Measurements from ENCODE around the gene IDE. TPM values are rescaled to one million over a fixed set of nuclear protein-coding genes. Genes with fewer than 3 reads are reported as not detected.
A peak's percentile ranks its signal among the peaks of the same experiment; 100 is the strongest.
"Not testable (repeated sequence)": the region's sequence is repeated elsewhere in the genome, so short reads cannot be mapped to it uniquely, and the experiment has no call there.

Gene IDE
- total RNA-seq, 1 donor from 2014 or later, result 50.2 TPM

GRCh38 chr10:92450896-92451295 lies 123.0 kb downstream of the IDE start:
- DNase-seq, result no peak
- no peak overlapping the region for H3K27ac Mint-ChIP-seq
- H3K27me3 Mint-ChIP-seq, result no peaks in the 10 kb centered on the region
- peaks cover 20% of the 10 kb centered on the region for H3K36me3 Mint-ChIP-seq (ENCODE audit: low read depth)
- no peak overlapping the region for H3K4me3 Mint-ChIP-seq
- peaks cover 4% of the 10 kb centered on the region for H3K4me1 Mint-ChIP-seq
- intact Hi-C loops (cut with micrococcal nuclease), result no loop called here
- no peaks in the 10 kb centered on the region for H3K9me3 Mint-ChIP-seq

DNA sequence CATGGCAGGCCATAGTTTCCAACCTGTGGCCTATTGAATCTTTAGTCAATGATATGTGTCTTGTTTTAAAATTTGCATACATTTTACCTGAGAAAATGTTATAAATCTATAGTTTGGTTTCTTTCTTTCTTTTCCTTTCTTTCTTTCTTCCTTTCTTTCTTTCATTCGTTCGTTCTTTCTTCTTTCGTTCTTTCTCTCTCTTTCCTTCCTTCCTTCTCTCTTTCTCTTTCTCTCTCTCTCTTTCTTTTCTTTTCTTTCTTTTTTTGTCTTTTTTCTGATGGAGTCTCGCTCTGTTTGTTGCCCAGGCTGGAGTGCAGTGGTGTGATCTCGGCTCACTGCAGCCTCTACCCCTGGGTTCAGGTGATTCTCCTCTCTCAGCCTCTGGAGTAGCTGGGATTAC lies 133.3 kb downstream of the IDE start:
- Mint-ChIP-seq H3K9me3 (no peaks in the 10 kb centered on the region), H3K27ac (no peak overlapping the region), H3K4me3 (no peak overlapping the region), H3K4me1 (no peaks in the 10 kb centered on the region), H3K36me3 (ENCODE audit: low read depth) (no peaks in the 10 kb centered on the region), H3K27me3 (no peaks in the 10 kb centered on the region)
- intact Hi-C loops (cut with micrococcal nuclease), result no loop called here
- DNase-seq, result no peak

GRCh38 chr10:92438220-92438619 lies 135.7 kb downstream of the IDE start:
- Mint-ChIP-seq H3K36me3 (ENCODE audit: low read depth) (no peaks in the 10 kb centered on the region), H3K4me1 (no peaks in the 10 kb centered on the region), H3K9me3 (no peaks in the 10 kb centered on the region), H3K4me3 (no peak overlapping the region), H3K27ac (no peak overlapping the region), H3K27me3 (no peaks in the 10 kb centered on the region)
- no peak for DNase-seq
- intact Hi-C loops (cut with micrococcal nuclease), result no loop called here

DNA sequence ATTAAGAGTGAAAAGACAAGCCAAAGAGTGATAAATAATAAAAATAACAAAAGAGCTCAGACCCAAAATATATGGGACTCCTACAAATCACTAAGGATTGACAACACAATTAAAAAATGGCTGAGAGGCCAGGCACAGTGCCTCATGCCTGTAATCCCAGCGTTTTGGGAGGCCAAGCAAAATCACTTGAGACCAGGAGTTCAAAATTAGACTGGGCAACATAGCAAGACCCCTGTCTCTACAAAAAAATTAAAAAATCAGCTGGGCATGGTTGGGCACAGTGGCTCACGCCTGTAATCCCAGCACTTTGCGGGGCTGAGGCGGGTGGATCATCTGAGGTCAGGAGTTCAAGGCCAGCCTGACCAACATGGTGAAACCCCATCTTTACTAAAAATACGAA lies 137.3 kb downstream of the IDE start:
- Mint-ChIP-seq H3K27ac (no peak overlapping the region), H3K4me1 (no peaks in the 10 kb centered on the region), H3K27me3 (no peaks in the 10 kb centered on the region), H3K36me3 (ENCODE audit: low read depth) (no peaks in the 10 kb centered on the region), H3K4me3 (no peak overlapping the region), H3K9me3 (no peaks in the 10 kb centered on the region)
- intact Hi-C loops (cut with micrococcal nuclease), result no loop called here
- DNase-seq, result no peak

GRCh38 chr10:92436065-92436464 lies 137.8 kb downstream of the IDE start:
- intact Hi-C loops (cut with micrococcal nuclease); DNase-seq; H3K27ac Mint-ChIP-seq; H3K27me3 Mint-ChIP-seq; H3K4me3 Mint-ChIP-seq; H3K9me3 Mint-ChIP-seq; H3K4me1 Mint-ChIP-seq; H3K36me3 Mint-ChIP-seq (ENCODE audit: low read depth): not testable (repeated sequence)

DNA sequence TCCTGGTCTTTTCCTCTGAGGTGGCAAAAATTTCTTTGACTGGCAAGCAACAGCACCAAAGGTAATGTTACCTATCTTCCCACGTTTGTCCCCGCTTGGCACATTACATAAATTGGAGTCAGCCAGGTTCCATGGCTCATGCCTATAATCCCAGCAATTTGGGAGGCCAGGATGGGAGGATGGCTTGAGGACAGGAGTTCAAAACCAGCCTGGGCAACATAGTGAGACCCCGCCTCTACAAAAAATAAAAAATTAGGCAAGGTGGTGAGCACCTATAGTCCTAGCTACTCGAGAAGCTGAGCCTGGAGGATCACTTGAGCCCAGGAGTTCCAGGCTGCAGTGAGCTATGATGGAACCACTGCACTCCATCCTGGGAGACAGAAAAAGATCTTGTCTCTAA lies 139.5 kb downstream of the IDE start:
- intact Hi-C loops (cut with micrococcal nuclease), result no loop called here
- H3K27ac Mint-ChIP-seq, result no peak overlapping the region
- H3K27me3 Mint-ChIP-seq, result no peaks in the 10 kb centered on the region

GRCh38 chr10:92432596-92432995 lies 141.3 kb downstream of the IDE start:
- Mint-ChIP-seq H3K27me3 (no peaks in the 10 kb centered on the region), H3K27ac (no peak overlapping the region), H3K4me1 (no peaks in the 10 kb centered on the region), H3K4me3 (no peak overlapping the region), H3K36me3 (ENCODE audit: low read depth) (no peaks in the 10 kb centered on the region), H3K9me3 (no peaks in the 10 kb centered on the region)
- intact Hi-C loops (cut with micrococcal nuclease), result no loop called here
- DNase-seq, result no peak

More for the DNA sequence above, 139.5 kb downstream of the IDE start:
- no peak for DNase-seq
- no peaks in the 10 kb centered on the region for H3K4me1 Mint-ChIP-seq
- no peak overlapping the region for H3K4me3 Mint-ChIP-seq
- H3K9me3 Mint-ChIP-seq, result no peaks in the 10 kb centered on the region
- H3K36me3 Mint-ChIP-seq (ENCODE audit: low read depth), result no peaks in the 10 kb centered on the region

GRCh38 chr10:92430103-92430502 lies 143.8 kb downstream of the IDE start:
- Mint-ChIP-seq H3K4me3 (no peak overlapping the region), H3K27ac (no peak overlapping the region), H3K36me3 (ENCODE audit: low read depth) (no peaks in the 10 kb centered on the region), H3K9me3 (no peaks in the 10 kb centered on the region), H3K27me3 (no peaks in the 10 kb centered on the region), H3K4me1 (no peaks in the 10 kb centered on the region)
- intact Hi-C loops (cut with micrococcal nuclease), result no loop called here
- DNase-seq, result no peak

DNA sequence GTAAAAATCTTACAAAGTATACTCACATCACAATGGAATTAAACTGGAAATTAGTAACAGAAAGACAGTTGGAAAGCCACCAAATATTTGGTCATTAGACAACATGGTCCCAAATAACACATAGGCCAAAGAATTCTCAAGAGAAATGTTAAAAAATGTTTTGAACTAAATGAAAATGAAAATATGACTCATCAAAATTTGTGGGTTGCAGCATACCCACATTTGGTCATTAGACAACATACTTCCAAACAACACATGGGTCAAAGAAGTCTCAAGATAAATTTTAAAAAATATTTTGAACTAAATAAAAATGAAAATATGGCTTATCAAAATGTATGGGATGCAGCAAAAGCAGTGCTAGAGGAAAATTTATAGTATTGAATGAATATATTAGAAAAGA lies 152.3 kb downstream of the IDE start:
- intact Hi-C loops (cut with micrococcal nuclease), result no loop called here
- H3K4me1 Mint-ChIP-seq, result peaks cover 4% of the 10 kb centered on the region
- no peaks in the 10 kb centered on the region for H3K36me3 Mint-ChIP-seq (ENCODE audit: low read depth)
- H3K27ac Mint-ChIP-seq, result no peak overlapping the region
- no peak for DNase-seq
- peaks cover 32% of the 10 kb centered on the region for H3K27me3 Mint-ChIP-seq
- no peak overlapping the region for H3K4me3 Mint-ChIP-seq
- no peaks in the 10 kb centered on the region for H3K9me3 Mint-ChIP-seq

DNA sequence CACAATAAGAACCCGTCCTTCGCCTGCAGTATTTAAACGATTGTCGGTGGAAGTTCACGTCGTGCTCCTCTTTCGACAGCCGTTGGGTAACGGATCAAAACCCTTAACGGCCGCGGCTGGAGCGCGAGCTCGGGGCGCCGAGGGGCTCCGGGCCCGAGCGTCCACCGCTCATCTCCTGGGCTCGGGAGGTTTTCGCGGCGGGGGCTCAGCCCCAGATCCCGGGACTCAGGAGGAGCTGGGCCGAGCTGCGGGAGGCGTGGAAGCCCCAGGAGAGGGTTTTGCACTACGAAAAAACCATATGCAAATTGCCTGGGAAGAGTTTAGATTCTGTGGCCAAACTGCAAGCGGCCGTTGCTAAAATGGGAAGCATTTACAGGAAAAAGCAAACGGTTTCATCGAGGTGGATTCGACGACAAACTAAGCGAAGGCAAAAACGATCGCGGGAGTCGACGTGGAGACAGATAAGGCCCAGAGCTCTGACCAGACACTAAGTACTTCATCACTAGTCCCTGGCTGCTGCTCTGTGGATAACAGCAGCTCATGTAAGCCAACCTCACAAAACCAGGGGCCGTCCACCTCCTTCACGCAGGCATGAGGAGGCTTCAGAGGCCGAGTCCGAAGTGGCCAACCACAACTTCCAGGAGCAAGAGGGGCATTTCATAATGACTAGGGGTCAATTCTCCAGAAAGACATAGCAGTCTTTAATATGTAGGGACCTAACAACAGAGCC lies 153.2 kb downstream of the IDE start:
- Mint-ChIP-seq H3K36me3 (ENCODE audit: low read depth) (no peaks in the 10 kb centered on the region), H3K4me1 (peaks cover 4% of the 10 kb centered on the region), H3K27me3 (peaks cover 32% of the 10 kb centered on the region), H3K4me3 (peak overlapping the region; percentile 63), H3K27ac (no peak overlapping the region), H3K9me3 (no peaks in the 10 kb centered on the region)
- DNase-seq, result no peak
- intact Hi-C loops (cut with micrococcal nuclease), result no loop called here

DNA sequence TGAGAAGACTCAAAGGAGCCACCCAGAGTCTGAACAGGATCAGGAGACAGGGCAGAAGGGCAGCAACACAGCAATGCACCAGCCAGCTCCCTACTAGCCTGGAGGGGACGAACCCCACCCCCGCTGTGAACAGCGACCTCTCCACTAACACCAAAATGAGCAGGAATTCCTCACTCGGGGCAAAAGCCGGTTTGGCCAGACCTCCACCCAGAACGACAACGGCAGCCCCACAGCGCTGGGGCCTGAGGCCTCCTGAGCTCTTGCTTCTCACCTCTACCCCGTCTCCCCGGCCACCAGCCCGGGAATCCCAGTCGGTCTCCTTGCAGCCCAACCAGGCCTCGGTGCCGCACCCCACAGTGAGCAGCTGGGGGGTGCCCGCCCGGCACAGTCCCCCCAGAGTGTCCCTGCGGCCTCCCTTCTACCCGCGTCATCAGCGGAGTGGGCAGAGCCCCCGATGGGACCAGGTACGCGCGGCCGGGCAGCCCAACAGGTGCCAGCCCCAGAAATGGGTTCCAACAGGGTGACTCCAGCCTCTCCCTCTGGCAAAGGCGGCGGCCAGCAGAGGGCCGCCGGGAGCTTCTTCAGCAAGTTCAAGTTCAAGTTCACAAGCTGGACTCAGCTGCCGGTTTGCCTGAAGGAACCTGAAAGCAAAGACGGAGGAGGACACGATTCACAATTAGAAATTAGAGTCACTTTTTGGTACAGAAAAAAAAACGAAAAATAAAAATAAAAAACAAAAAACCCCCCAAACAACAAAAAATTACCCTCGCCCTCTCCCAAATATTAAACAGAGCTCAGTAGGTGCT lies 153.9 kb downstream of the IDE start:
- Mint-ChIP-seq H3K27ac (no peak overlapping the region), H3K9me3 (no peaks in the 10 kb centered on the region), H3K36me3 (ENCODE audit: low read depth) (no peaks in the 10 kb centered on the region), H3K27me3 (peaks cover 32% of the 10 kb centered on the region), H3K4me1 (peaks cover 4% of the 10 kb centered on the region), H3K4me3 (peak overlapping the region; percentile 63)
- no peak for DNase-seq
- intact Hi-C loops (cut with micrococcal nuclease), result no loop called here

DNA sequence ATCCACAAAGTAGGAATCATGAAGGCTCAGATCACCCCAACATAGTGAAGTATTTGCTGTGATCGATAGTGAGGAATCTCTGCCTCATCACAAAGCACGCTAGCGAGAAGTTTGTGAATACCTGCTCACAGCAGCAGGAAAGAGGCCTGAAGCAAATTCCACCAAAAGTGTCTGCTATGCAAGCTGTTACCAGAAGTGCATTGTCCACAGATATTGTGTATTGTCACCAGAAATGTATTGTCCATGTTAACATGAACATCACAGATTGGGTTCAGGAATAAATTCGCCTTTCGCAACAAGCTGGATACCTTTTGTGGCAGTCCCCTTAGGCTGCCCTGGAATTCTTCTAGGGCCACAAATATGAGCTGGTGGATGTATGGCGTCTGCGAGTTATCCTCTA lies 155.0 kb downstream of the IDE start:
- intact Hi-C loops (cut with micrococcal nuclease), result no loop called here
- no peak for DNase-seq
- Mint-ChIP-seq H3K27me3 (peaks cover 32% of the 10 kb centered on the region), H3K4me1 (peaks cover 4% of the 10 kb centered on the region), H3K36me3 (ENCODE audit: low read depth) (no peaks in the 10 kb centered on the region), H3K9me3 (no peaks in the 10 kb centered on the region), H3K27ac (no peak overlapping the region), H3K4me3 (no peak overlapping the region)

DNA sequence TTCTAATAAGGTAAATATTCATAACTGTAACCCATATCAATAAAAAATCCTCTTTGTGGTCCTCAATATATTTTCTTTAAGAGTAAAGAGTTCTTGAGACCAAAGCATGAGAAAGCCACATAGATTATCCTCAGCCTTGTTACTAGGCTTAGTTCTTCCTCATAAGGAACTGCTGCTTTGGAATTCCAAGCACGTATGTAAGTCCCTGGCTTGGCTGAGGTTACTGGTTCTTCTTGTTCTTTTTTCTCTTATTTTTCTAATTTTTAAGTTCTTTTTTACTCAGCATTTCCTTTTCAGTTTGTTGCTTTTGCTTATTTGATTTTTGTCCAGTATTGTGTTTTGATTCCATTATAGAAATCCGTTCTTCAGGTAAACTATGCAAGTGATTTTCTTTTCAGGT lies 155.7 kb downstream of the IDE start:
- peaks cover 26% of the 10 kb centered on the region for H3K27me3 Mint-ChIP-seq
- H3K4me3 Mint-ChIP-seq, result no peak overlapping the region
- H3K27ac Mint-ChIP-seq, result no peak overlapping the region
- intact Hi-C loops (cut with micrococcal nuclease), result no loop called here
- no peaks in the 10 kb centered on the region for H3K9me3 Mint-ChIP-seq
- peaks cover 4% of the 10 kb centered on the region for H3K4me1 Mint-ChIP-seq
- DNase-seq, result no peak
- H3K36me3 Mint-ChIP-seq (ENCODE audit: low read depth), result no peaks in the 10 kb centered on the region

DNA sequence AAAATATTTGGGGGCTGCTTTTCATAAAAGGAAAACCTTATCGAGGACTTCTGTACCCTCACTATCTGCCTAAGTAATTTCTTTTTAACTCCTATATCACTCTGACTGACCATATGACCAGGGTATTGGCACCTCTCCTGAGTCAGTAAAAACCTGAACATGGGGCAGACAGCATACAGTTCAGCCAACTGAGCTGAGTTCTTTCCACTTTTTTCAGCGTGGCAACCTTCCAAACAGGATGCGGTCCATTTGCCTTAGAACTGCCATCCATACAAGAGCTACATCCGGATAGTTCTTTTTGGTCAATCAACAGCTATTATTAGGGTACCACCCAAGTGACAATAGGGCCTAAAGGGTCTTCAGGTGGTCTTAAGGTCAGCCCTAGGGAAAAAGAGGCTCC lies 160.4 kb downstream of the IDE start:
- H3K9me3 Mint-ChIP-seq, result no peaks in the 10 kb centered on the region
- no peaks in the 10 kb centered on the region for H3K36me3 Mint-ChIP-seq (ENCODE audit: low read depth)
- no peak overlapping the region for H3K27ac Mint-ChIP-seq
- intact Hi-C loops (cut with micrococcal nuclease), result no loop called here
- H3K27me3 Mint-ChIP-seq, result peaks cover 5% of the 10 kb centered on the region
- no peak for DNase-seq
- H3K4me1 Mint-ChIP-seq, result no peaks in the 10 kb centered on the region
- H3K4me3 Mint-ChIP-seq, result no peak overlapping the region
